GM23338 (cell line): ENCODE measurements around the gene THBS2. TPM values are rescaled to one million over a fixed set of nuclear protein-coding genes. Genes with fewer than 3 reads are reported as not detected.

ENCODE experiments used
- ATAC-seq: fragments of 200-7000 bp; cut with Tn5 transposase; 3 replicates; pipeline ENCODE4 v1.9.1; 2020
- DNase-seq: peaks from one replicate; pipeline ENCODE4 v3.0.0-alpha.2; 2015; ENCODE audit warnings: low spot score
- H2AFZ ChIP-seq: fragments of 200-600 bp; sonication (generic); 2 replicates; pipeline ENCODE4 v1.8.0; 2016; ENCODE audit warnings: antibody characterized with exemption, mild to moderate bottlenecking, moderate library complexity
- H3F3A ChIP-seq: fragments of 200-600 bp; sonication (generic); replicated peaks from 2 replicates; pipeline ENCODE4 v1.8.0; 2017; ENCODE audit warnings: antibody characterized with exemption, mixed run types, low read depth
- H3K27ac ChIP-seq: fragments of 200-600 bp; sonication (generic); 2 replicates; pipeline ENCODE4 v1.6.1; 2016; ENCODE audit warnings: low read depth
- H3K27me3 ChIP-seq: fragments of 200-600 bp; sonication (generic); 2 replicates; pipeline ENCODE4 v1.8.0; 2016; ENCODE audit warnings: mild to moderate bottlenecking, mixed run types, moderate library complexity; ENCODE audit not compliant: insufficient read depth
- H3K36me3 ChIP-seq: fragments of 200-600 bp; sonication (generic); 2 replicates; pipeline ENCODE4 v1.8.0; 2016; ENCODE audit warnings: mild to moderate bottlenecking; ENCODE audit not compliant: insufficient read depth
- H3K4me1 ChIP-seq: fragments of 200-600 bp; sonication (generic); 2 replicates; pipeline ENCODE4 v1.8.0; 2016; ENCODE audit warnings: mild to moderate bottlenecking, moderate library complexity; ENCODE audit not compliant: insufficient read depth
- H3K4me2 ChIP-seq: fragments of 200-600 bp; sonication (generic); 2 replicates; pipeline ENCODE4 v1.7.1; 2017; ENCODE audit warnings: mixed run types
- H3K4me3 ChIP-seq: fragments of 200-600 bp; sonication (generic); 2 replicates; pipeline ENCODE4 v1.6.1; 2016; ENCODE audit warnings: mixed run types
- H3K79me2 ChIP-seq: fragments of 200-600 bp; sonication (generic); replicated peaks from 2 replicates; pipeline ENCODE4 v1.8.0; 2017; ENCODE audit warnings: mild to moderate bottlenecking; ENCODE audit not compliant: insufficient read depth
- H3K9me2 ChIP-seq: fragments of 200-600 bp; sonication (generic); 2 replicates; pipeline ENCODE4 v1.8.0; 2017; ENCODE audit not compliant: insufficient read depth
- H4K20me1 ChIP-seq: fragments of 200-600 bp; sonication (generic); replicated peaks from 2 replicates; pipeline ENCODE4 v1.8.0; 2017; ENCODE audit warnings: mild to moderate bottlenecking; ENCODE audit not compliant: insufficient read depth
- H3K27ac Mint-ChIP-seq: 2 replicates; pipeline ENCODE4 v1.8.0; 2020; ENCODE audit warnings: inconsistent platforms, mild to moderate bottlenecking, moderate library complexity, mixed read lengths
- H3K27me3 Mint-ChIP-seq: 3 replicates; pipeline ENCODE4 v1.8.0; 2022; ENCODE audit warnings: low read depth, mild to moderate bottlenecking, moderate library complexity, mixed read lengths, inconsistent platforms; ENCODE audit not compliant: insufficient read depth, poor library complexity
- H3K36me3 Mint-ChIP-seq: 3 replicates; pipeline ENCODE4 v1.8.0; 2021; ENCODE audit warnings: low read depth, mild to moderate bottlenecking, inconsistent platforms, moderate library complexity, mixed read lengths
- H3K4me1 Mint-ChIP-seq: 3 replicates; pipeline ENCODE4 v1.8.0; 2020; ENCODE audit warnings: mild to moderate bottlenecking, inconsistent platforms, mixed read lengths
- H3K4me3 Mint-ChIP-seq: 3 replicates; pipeline ENCODE4 v1.8.0; 2021; ENCODE audit warnings: moderate library complexity, mild to moderate bottlenecking, inconsistent platforms, mixed read lengths
- H3K9me3 Mint-ChIP-seq: 3 replicates; pipeline ENCODE4 v1.8.0; 2020; ENCODE audit warnings: moderate library complexity, mild to moderate bottlenecking, inconsistent platforms, mixed read lengths
- CREB1 ChIP-seq: fragments of 250-450 bp; sonication (Bioruptor Pico); IDR thresholded peaks from 2 replicates; pipeline ENCODE4 v1.5.0; 2020; ENCODE audit warnings: low read depth, mild to moderate bottlenecking, moderate library complexity
- ETS1 ChIP-seq: IDR thresholded peaks from 2 replicates; pipeline ENCODE4 v1.6.1; 2016; ENCODE audit warnings: antibody characterized with exemption
- EZH2 ChIP-seq: fragments of 200-600 bp; sonication (generic); IDR thresholded peaks from one replicate; pipeline ENCODE4 v1.8.0; 2017; ENCODE audit warnings: antibody characterized with exemption, mild to moderate bottlenecking, low read depth; ENCODE audit not compliant: unreplicated experiment
- EZH2phosphoT487 ChIP-seq: fragments of 200-600 bp; sonication (generic); IDR thresholded peaks from one replicate; pipeline ENCODE4 v1.8.1; 2018; ENCODE audit warnings: antibody characterized with exemption; ENCODE audit not compliant: unreplicated experiment
- JUNB ChIP-seq: IDR thresholded peaks from one replicate; pipeline ENCODE4 v1.6.1; 2016; ENCODE audit warnings: antibody characterized with exemption; ENCODE audit not compliant: unreplicated experiment
- NANOG ChIP-seq: IDR thresholded peaks from 2 replicates; pipeline ENCODE4 v1.6.1; 2016; ENCODE audit warnings: antibody characterized with exemption, borderline replicate concordance
- POLR2AphosphoS5 ChIP-seq: IDR thresholded peaks from 2 replicates; pipeline ENCODE4 v1.6.1; 2016; ENCODE audit warnings: antibody characterized with exemption, low read depth
- STAT1 ChIP-seq: IDR thresholded peaks from one replicate; pipeline ENCODE4 v1.6.1; 2016; ENCODE audit warnings: antibody characterized with exemption; ENCODE audit not compliant: unreplicated experiment
- ZNF114 ChIP-seq: fragments of 250-450 bp; sonication (Bioruptor Pico); IDR thresholded peaks from 2 replicates; pipeline ENCODE4 v1.5.0; 2020; ENCODE audit warnings: mild to moderate bottlenecking, moderate library complexity
- ZNF331 ChIP-seq: fragments of 250-450 bp; sonication (Bioruptor Pico); IDR thresholded peaks from 2 replicates; pipeline ENCODE4 v1.5.0; 2020; ENCODE audit warnings: low read depth, mild to moderate bottlenecking, moderate library complexity
- ZNF462 ChIP-seq: fragments of 250-450 bp; sonication (Bioruptor Pico); IDR thresholded peaks from 2 replicates; pipeline ENCODE4 v1.5.0; 2020; ENCODE audit warnings: mild to moderate bottlenecking, moderate library complexity
- polyA plus RNA-seq: library from polyadenylated mRNA; unstranded; fragments of >200 nt; fragmentation: Nextera tagmentation; extraction: Ambion mirVana; gene quantifications from 2 replicates; pipeline ENCODE4 v1.2.1, GENCODE V29; 2016
- total RNA-seq: library from RNA; depleted of rRNA; stranded (reverse); fragments of >200 nt; shearing (Covaris generic); gene quantifications from 2 replicates; pipeline ENCODE4 v1.2.3, GENCODE V29; 2014
- TF ChIP-seq, protein P1 (sequence below), 2 experiments: fragments of 200-600 bp in 1 of 2; sonication (generic) in 1 of 2; conservative IDR thresholded peaks; 2 replicates each; pipeline versions ENCODE4 v1.5.1 to v1.6.1; 2016 to 2017; ENCODE audit warnings: antibody characterized with exemption in 2 of 2, low read depth in 2 of 2, mild to moderate bottlenecking in 2 of 2, moderate library complexity in 1 of 2
- TF ChIP-seq, protein P2 (sequence below): IDR thresholded peaks from one replicate; pipeline ENCODE4 v1.6.1; 2018; ENCODE audit warnings: antibody characterized with exemption; ENCODE audit not compliant: unreplicated experiment

THBS2 gene
- total and polyA plus RNA-seq, 2 experiments from 2014 or later = 7.9 to 44.7 TPM

DNA sequence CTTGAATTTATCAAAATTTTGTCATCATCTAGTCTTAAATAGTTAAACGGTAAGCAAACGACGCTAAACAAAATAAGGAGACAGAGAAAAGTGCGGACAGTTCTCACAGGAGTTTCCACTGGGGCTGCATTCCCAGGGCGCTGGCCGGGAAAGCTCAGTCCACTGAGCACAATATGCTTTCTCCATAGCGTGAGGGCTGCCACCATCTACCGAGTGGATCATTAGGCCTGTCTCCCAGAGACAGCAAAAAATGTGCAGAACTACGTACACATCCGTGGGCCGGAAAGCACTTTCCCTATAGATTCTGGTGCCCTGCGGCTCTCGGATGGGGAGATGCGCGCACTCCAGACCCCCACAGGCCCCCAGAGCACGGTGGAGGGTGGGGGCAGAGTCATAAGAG lies 84.9 kb downstream of the THBS2 start (continued):
- TF ChIP-seq, protein P1, sequence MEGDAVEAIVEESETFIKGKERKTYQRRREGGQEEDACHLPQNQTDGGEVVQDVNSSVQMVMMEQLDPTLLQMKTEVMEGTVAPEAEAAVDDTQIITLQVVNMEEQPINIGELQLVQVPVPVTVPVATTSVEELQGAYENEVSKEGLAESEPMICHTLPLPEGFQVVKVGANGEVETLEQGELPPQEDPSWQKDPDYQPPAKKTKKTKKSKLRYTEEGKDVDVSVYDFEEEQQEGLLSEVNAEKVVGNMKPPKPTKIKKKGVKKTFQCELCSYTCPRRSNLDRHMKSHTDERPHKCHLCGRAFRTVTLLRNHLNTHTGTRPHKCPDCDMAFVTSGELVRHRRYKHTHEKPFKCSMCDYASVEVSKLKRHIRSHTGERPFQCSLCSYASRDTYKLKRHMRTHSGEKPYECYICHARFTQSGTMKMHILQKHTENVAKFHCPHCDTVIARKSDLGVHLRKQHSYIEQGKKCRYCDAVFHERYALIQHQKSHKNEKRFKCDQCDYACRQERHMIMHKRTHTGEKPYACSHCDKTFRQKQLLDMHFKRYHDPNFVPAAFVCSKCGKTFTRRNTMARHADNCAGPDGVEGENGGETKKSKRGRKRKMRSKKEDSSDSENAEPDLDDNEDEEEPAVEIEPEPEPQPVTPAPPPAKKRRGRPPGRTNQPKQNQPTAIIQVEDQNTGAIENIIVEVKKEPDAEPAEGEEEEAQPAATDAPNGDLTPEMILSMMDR (conservative IDR thresholded peaks at IDR 0.05; ENCODE audit: low read depth in 2 of 2) = no peak
- TF ChIP-seq POLR2AphosphoS5 = no peak
- no peak for TF ChIP-seq EZH2phosphoT487
- TF ChIP-seq, protein P2, sequence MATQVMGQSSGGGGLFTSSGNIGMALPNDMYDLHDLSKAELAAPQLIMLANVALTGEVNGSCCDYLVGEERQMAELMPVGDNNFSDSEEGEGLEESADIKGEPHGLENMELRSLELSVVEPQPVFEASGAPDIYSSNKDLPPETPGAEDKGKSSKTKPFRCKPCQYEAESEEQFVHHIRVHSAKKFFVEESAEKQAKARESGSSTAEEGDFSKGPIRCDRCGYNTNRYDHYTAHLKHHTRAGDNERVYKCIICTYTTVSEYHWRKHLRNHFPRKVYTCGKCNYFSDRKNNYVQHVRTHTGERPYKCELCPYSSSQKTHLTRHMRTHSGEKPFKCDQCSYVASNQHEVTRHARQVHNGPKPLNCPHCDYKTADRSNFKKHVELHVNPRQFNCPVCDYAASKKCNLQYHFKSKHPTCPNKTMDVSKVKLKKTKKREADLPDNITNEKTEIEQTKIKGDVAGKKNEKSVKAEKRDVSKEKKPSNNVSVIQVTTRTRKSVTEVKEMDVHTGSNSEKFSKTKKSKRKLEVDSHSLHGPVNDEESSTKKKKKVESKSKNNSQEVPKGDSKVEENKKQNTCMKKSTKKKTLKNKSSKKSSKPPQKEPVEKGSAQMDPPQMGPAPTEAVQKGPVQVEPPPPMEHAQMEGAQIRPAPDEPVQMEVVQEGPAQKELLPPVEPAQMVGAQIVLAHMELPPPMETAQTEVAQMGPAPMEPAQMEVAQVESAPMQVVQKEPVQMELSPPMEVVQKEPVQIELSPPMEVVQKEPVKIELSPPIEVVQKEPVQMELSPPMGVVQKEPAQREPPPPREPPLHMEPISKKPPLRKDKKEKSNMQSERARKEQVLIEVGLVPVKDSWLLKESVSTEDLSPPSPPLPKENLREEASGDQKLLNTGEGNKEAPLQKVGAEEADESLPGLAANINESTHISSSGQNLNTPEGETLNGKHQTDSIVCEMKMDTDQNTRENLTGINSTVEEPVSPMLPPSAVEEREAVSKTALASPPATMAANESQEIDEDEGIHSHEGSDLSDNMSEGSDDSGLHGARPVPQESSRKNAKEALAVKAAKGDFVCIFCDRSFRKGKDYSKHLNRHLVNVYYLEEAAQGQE = no peak
- no peak for TF ChIP-seq ZNF331 (CRISPR knock-in tag)

GRCh38 chr6:169168302-169168630 lies 85.4 kb downstream of the THBS2 start:
- Histone ChIP-seq H3K79me2 (no peaks in the 10 kb centered on the region), H3K4me3 (no peak overlapping the region), H3K4me2 (no peak overlapping the region), H3K27ac (no peak overlapping the region), H2AFZ (peak overlapping the region; percentile 32; the same call in 1 of the 2 replicates), H3K27me3 (no peaks in the 10 kb centered on the region), H3F3A (no peaks in the 10 kb centered on the region), H4K20me1 (no peaks in the 10 kb centered on the region), H3K9me2 (no peaks in the 10 kb centered on the region), H3K4me1 (no peaks in the 10 kb centered on the region), H3K36me3 (no peaks in the 10 kb centered on the region)
- ATAC-seq (no peak), DNase-seq (no peak)
- H3K27ac Mint-ChIP-seq = no peak overlapping the region
- peaks cover 7% of the 10 kb centered on the region for H3K27me3 Mint-ChIP-seq
- H3K9me3 Mint-ChIP-seq = peaks cover 11% of the 10 kb centered on the region; the same call in 2 of the 3 replicates
- no peaks in the 10 kb centered on the region for H3K4me1 Mint-ChIP-seq
- peaks cover 3% of the 10 kb centered on the region; the same call in 1 of the 3 replicates for H3K36me3 Mint-ChIP-seq
- no peak overlapping the region for H3K4me3 Mint-ChIP-seq
- TF ChIP-seq STAT1 (no peak), POLR2AphosphoS5 (no peak), ZNF331 (CRISPR knock-in tag) (no peak), ZNF114 (CRISPR knock-in tag) (no peak), EZH2 (no peak), NANOG (no peak), EZH2phosphoT487 (no peak), CREB1 (no peak), ETS1 (no peak), JUNB (no peak), ZNF462 (no peak)
